GM18909 (cell line): ENCODE results near the gene TSHZ1.

Experiments
- ATAC-seq: cut with Tn5 transposase; IDR thresholded peaks from one replicate; pipeline ENCODE4 v1.9.1; 2021; ENCODE audit warnings: mild to moderate bottlenecking; ENCODE audit not compliant: unreplicated experiment, poor library complexity

TSHZ1 gene

GRCh38 chr18:75218065-75218923 lies 7.7 kb downstream of the TSHZ1 start:
- no peak for ATAC-seq

- no peak for ATAC-seq
These were observed 9.3 kb downstream of the TSHZ1 start for GRCh38 chr18:75219745-75220375.

- ATAC-seq = no peak
These were observed 10.2 kb downstream of the TSHZ1 start for GRCh38 chr18:75220551-75221355.

GRCh38 chr18:75221397-75221796 lies 10.8 kb downstream of the TSHZ1 start:
- ATAC-seq = no peak

- ATAC-seq = no peak
These were observed 11.3 kb downstream of the TSHZ1 start for GRCh38 chr18:75221897-75222296.

GRCh38 chr18:75222407-75222806 lies 11.8 kb downstream of the TSHZ1 start:
- ATAC-seq = no peak

- ATAC-seq = no peak
These were observed 13.2 kb downstream of the TSHZ1 start for GRCh38 chr18:75223687-75224347.

- ATAC-seq = no peak
These were observed 15.8 kb downstream of the TSHZ1 start for GRCh38 chr18:75226286-75226955.

GRCh38 chr18:75226956-75227316 lies 16.3 kb downstream of the TSHZ1 start:
- ATAC-seq = no peak

- no peak for ATAC-seq
These were observed 17.1 kb downstream of the TSHZ1 start for GRCh38 chr18:75227535-75228296.

- no peak for ATAC-seq
These were observed 18.4 kb downstream of the TSHZ1 start for GRCh38 chr18:75228967-75229366.

GRCh38 chr18:75229437-75229836 lies 18.8 kb downstream of the TSHZ1 start:
- no peak for ATAC-seq

- no peak for ATAC-seq
These were observed 19.8 kb downstream of the TSHZ1 start for GRCh38 chr18:75230163-75231052.

- no peak for ATAC-seq
These were observed 20.4 kb downstream of the TSHZ1 start for GRCh38 chr18:75231053-75231406.

GRCh38 chr18:75234901-75235300 lies 24.3 kb downstream of the TSHZ1 start:
- ATAC-seq = no peak

GRCh38 chr18:75235896-75236295 lies 25.3 kb downstream of the TSHZ1 start:
- ATAC-seq = no peak

GRCh38 chr18:75238100-75238499 lies 27.5 kb downstream of the TSHZ1 start:
- no peak for ATAC-seq

GRCh38 chr18:75238786-75239185 lies 28.2 kb downstream of the TSHZ1 start:
- ATAC-seq = no peak
